Smooth muscle cell of the pulmonary artery (primary cell): ENCODE measurements around the gene RB1. TPM values are rescaled to one million over a fixed set of nuclear protein-coding genes. Genes with fewer than 3 reads are reported as not detected.

Source experiments
- total RNA-seq: library from RNA; depleted of rRNA; stranded (reverse); fragments of >200 nt; gene quantifications from 2 replicates; pipeline ENCODE4 v1.2.3, GENCODE V29; 2014

RB1 gene
- 34.9 and 37.8 TPM in 2 replicates for total RNA-seq

DNA sequence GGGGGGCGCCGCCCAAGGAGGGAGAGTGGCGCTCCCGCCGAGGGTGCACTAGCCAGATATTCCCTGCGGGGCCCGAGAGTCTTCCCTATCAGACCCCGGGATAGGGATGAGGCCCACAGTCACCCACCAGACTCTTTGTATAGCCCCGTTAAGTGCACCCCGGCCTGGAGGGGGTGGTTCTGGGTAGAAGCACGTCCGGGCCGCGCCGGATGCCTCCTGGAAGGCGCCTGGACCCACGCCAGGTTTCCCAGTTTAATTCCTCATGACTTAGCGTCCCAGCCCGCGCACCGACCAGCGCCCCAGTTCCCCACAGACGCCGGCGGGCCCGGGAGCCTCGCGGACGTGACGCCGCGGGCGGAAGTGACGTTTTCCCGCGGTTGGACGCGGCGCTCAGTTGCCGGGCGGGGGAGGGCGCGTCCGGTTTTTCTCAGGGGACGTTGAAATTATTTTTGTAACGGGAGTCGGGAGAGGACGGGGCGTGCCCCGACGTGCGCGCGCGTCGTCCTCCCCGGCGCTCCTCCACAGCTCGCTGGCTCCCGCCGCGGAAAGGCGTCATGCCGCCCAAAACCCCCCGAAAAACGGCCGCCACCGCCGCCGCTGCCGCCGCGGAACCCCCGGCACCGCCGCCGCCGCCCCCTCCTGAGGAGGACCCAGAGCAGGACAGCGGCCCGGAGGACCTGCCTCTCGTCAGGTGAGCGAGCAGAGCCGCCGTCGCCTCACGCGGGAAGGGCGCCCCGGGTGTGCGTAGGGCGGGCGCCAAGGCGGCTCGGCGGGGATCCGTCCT lies at the start of gene RB1:
TSS of gene RB1 (plus strand) at position 393 of the 784 bp plus-strand sequence. CDS start at position 555, 162 bp downstream.

DNA sequence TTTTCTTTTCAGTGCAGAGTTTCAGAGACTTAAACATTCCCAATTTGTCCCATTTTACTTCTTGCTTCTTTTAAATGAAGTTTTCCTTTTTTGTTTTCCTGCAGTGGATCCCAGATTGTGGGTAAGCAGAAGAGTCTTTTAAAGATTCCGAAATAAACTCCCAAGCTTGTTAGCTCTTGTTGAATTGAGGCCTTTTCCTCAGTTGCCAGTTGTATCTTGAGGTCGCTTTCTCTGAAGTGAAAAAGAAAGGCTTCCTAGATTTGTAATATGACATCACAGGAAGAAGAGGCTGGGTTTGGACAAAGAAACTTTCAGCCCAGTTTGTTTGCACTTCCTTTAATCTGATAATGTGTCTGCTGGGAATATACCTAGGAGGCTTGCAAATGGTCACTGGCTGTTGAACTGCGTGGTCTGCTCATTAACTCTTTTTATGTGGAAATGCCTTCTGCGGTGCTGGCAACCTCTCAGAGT lies 109.4 kb downstream of the RB1 start, which contains the start of gene LPAR6:
TSS of gene LPAR6 (minus strand) at position 233 of the 471 bp plus-strand sequence. CDS start 690 bp downstream, outside the sequence.

Other genes starting within 250 kb of the RB1 start
- gene MED4, start 208.6 kb upstream of the RB1 start, total RNA-seq, result 24.3 and 26.7 TPM in 2 replicates
- 256 and 340 TPM in 2 replicates for gene ITM2B, start 70.5 kb upstream of the RB1 start, total RNA-seq
- 7.9 and 14.3 TPM in 2 replicates for gene LPAR6, start 109.4 kb downstream of the RB1 start, total RNA-seq
- gene RCBTB2, start 229.3 kb downstream of the RB1 start, total RNA-seq, result 9.1 and 13.6 TPM in 2 replicates